ENCODE data around the gene DHRS1.

Gene DHRS1

DNA sequence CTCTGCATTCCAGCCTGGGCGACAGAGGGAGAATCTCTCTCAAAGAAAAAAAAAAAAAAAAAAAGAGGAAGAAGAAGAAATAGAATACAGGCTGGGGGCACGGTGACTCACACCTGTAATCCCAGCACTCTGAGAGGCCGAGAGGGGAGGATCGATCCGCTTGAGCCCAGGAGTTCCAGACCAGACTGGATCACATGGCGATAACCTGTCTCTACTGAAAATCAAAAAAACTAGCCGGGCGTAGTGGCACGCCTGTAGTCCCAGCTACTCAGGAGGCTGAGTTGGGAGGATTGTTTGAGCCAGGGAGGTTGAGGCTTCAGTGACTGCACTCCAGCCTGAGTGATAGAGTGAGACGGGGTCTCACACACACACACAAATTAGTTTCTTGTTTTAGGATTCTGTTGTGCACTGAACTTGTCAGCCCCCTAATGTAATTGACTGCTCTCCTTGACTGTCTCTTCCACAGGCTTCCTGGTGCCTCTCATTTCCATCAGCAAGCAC is 56.2 kb downstream of the DHRS1 start:
- DNase-seq: no peak

- DNase-seq: peak; percentile 94
Measured at GRCh38 chr14:24241829-24242443, 57.6 kb downstream of the DHRS1 start.

All from CD4-positive, alpha-beta T cell treated with Interleukin-10 for 1 hour (primary cell).